ENCODE measurements around the gene IQCM. TPM values are rescaled to one million over a fixed set of nuclear protein-coding genes. Genes with fewer than 3 reads are reported as not detected.

Gene IQCM
- total RNA-seq, 1 experiment from 2014 or later: 0.11 TPM

GRCh38 chr4:149719806-149720205 is 95.8 kb downstream of the IQCM start:
- ChIA-PET POLR2A (interaction anchor here (0.6 kb wide), 1 partner anchor 39 kb away, joined by 3 read pairs; no protein-coding TSS in a partner anchor), CTCF (no interaction called here)
- DNase-seq (ENCODE audit: low spot score): no peak
- Mint-ChIP-seq H3K4me1 (no peaks in the 10 kb centered on the region), H3K4me3 (no peak overlapping the region), H3K27ac (no peak overlapping the region), H3K27me3 (ENCODE audit: low read depth) (no peaks in the 10 kb centered on the region), H3K9me3 (peaks cover 8% of the 10 kb centered on the region), H3K36me3 (peaks cover 3% of the 10 kb centered on the region; the same call in 1 of the 2 replicates)
- no peak for ATAC-seq
- TF ChIP-seq, protein P1, sequence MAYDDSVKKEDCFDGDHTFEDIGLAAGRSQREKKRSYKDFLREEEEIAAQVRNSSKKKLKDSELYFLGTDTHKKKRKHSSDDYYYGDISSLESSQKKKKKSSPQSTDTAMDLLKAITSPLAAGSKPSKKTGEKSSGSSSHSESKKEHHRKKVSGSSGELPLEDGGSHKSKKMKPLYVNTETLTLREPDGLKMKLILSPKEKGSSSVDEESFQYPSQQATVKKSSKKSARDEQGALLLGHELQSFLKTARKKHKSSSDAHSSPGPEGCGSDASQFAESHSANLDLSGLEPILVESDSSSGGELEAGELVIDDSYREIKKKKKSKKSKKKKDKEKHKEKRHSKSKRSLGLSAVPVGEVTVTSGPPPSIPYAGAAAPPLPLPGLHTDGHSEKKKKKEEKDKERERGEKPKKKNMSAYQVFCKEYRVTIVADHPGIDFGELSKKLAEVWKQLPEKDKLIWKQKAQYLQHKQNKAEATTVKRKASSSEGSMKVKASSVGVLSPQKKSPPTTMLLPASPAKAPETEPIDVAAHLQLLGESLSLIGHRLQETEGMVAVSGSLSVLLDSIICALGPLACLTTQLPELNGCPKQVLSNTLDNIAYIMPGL (CRISPR knock-in tag; IDR thresholded peaks at IDR 0.05): no peak
- TF ChIP-seq SP1 (CRISPR knock-in tag; conservative IDR thresholded peaks at IDR 0.05): no peak
- TF ChIP-seq ESRRA (CRISPR knock-in tag; IDR thresholded peaks at IDR 0.05; ENCODE audit: borderline replicate concordance): no peak
- TF ChIP-seq MYBL2 (CRISPR knock-in tag; IDR thresholded peaks at IDR 0.05): no peak
- no peak for TF ChIP-seq GRHL2 (CRISPR knock-in tag; IDR thresholded peaks at IDR 0.05; ENCODE audit: insufficient replicate concordance, severe bottlenecking)
- no peak for TF ChIP-seq MXD4 (CRISPR knock-in tag; IDR thresholded peaks at IDR 0.05; ENCODE audit: borderline replicate concordance)
- no peak for TF ChIP-seq RELA (CRISPR knock-in tag; IDR thresholded peaks at IDR 0.05; ENCODE audit: borderline replicate concordance)
- TF ChIP-seq, protein P2, sequence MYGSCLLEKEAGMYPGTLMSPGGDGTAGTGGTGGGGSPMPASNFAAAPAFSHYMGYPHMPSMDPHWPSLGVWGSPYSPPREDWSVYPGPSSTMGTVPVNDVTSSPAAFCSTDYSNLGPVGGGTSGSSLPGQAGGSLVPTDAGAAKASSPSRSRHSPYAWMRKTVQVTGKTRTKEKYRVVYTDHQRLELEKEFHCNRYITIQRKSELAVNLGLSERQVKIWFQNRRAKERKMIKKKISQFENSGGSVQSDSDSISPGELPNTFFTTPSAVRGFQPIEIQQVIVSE (CRISPR knock-in tag; IDR thresholded peaks at IDR 0.05; ENCODE audit: borderline replicate concordance): no peak
- TF ChIP-seq ZBTB21 (CRISPR knock-in tag; IDR thresholded peaks at IDR 0.05; ENCODE audit: borderline replicate concordance): no peak

DNA sequence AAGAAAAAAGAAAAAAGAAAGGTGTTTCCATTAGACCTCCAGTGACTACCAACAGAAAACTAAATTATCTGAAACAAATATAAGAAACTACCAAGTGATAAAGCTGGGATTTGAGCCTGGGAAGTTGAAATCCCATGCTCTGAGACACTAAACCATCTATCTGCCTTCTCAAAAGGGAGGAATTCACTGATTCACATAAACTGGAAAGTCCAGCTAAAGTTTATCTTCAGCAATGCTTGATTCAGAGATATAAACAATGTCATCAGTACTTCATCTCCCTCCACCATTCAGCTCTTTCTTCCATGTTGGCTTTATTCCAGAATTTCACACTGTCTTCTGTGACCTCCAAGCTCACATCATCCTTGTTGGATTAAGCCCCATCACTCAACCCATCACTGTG is 96.3 kb downstream of the IQCM start:
- DNase-seq (ENCODE audit: low spot score): no peak
- Mint-ChIP-seq H3K9me3 (peaks cover 8% of the 10 kb centered on the region), H3K27me3 (ENCODE audit: low read depth) (no peaks in the 10 kb centered on the region), H3K36me3 (peaks cover 3% of the 10 kb centered on the region; the same call in 1 of the 2 replicates), H3K4me1 (no peaks in the 10 kb centered on the region), H3K4me3 (no peak overlapping the region), H3K27ac (no peak overlapping the region)
- CTCF ChIA-PET: no interaction called here
- POLR2A ChIA-PET: interaction anchor here (0.6 kb wide), 1 partner anchor 38 kb away, joined by 3 read pairs; no protein-coding TSS in a partner anchor
- no peak for ATAC-seq
- TF ChIP-seq, protein P3, sequence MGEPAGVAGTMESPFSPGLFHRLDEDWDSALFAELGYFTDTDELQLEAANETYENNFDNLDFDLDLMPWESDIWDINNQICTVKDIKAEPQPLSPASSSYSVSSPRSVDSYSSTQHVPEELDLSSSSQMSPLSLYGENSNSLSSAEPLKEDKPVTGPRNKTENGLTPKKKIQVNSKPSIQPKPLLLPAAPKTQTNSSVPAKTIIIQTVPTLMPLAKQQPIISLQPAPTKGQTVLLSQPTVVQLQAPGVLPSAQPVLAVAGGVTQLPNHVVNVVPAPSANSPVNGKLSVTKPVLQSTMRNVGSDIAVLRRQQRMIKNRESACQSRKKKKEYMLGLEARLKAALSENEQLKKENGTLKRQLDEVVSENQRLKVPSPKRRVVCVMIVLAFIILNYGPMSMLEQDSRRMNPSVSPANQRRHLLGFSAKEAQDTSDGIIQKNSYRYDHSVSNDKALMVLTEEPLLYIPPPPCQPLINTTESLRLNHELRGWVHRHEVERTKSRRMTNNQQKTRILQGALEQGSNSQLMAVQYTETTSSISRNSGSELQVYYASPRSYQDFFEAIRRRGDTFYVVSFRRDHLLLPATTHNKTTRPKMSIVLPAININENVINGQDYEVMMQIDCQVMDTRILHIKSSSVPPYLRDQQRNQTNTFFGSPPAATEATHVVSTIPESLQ (CRISPR knock-in tag; IDR thresholded peaks at IDR 0.05): no peak
- TF ChIP-seq OVOL2 (CRISPR knock-in tag; IDR thresholded peaks at IDR 0.05; ENCODE audit: borderline replicate concordance): no peak
- TF ChIP-seq TCF7 (CRISPR knock-in tag; IDR thresholded peaks at IDR 0.05; ENCODE audit: low read depth): no peak
- TF ChIP-seq, protein P4, sequence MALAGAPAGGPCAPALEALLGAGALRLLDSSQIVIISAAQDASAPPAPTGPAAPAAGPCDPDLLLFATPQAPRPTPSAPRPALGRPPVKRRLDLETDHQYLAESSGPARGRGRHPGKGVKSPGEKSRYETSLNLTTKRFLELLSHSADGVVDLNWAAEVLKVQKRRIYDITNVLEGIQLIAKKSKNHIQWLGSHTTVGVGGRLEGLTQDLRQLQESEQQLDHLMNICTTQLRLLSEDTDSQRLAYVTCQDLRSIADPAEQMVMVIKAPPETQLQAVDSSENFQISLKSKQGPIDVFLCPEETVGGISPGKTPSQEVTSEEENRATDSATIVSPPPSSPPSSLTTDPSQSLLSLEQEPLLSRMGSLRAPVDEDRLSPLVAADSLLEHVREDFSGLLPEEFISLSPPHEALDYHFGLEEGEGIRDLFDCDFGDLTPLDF (CRISPR knock-in tag; IDR thresholded peaks at IDR 0.05): no peak
- TF ChIP-seq NFYB (CRISPR knock-in tag; conservative IDR thresholded peaks at IDR 0.05; ENCODE audit: low read depth): no peak
- TF ChIP-seq ZNF423 (CRISPR knock-in tag; IDR thresholded peaks at IDR 0.05): no peak
- no peak for TF ChIP-seq JAZF1 (CRISPR knock-in tag; IDR thresholded peaks at IDR 0.05)
- no peak for TF ChIP-seq PRRX2 (CRISPR knock-in tag; IDR thresholded peaks at IDR 0.05)
- no peak for TF ChIP-seq SMAD3 (CRISPR knock-in tag; IDR thresholded peaks at IDR 0.05; ENCODE audit: borderline replicate concordance)
- TF ChIP-seq AFF4 (CRISPR knock-in tag; IDR thresholded peaks at IDR 0.05; ENCODE audit: borderline replicate concordance): no peak
- TF ChIP-seq NFE2L1 (CRISPR knock-in tag; IDR thresholded peaks at IDR 0.05): no peak
- TF ChIP-seq SMAD4 (CRISPR knock-in tag; IDR thresholded peaks at IDR 0.05): no peak
- TF ChIP-seq TP53 (CRISPR knock-in tag; IDR thresholded peaks at IDR 0.05): no peak
- TF ChIP-seq, protein P5, sequence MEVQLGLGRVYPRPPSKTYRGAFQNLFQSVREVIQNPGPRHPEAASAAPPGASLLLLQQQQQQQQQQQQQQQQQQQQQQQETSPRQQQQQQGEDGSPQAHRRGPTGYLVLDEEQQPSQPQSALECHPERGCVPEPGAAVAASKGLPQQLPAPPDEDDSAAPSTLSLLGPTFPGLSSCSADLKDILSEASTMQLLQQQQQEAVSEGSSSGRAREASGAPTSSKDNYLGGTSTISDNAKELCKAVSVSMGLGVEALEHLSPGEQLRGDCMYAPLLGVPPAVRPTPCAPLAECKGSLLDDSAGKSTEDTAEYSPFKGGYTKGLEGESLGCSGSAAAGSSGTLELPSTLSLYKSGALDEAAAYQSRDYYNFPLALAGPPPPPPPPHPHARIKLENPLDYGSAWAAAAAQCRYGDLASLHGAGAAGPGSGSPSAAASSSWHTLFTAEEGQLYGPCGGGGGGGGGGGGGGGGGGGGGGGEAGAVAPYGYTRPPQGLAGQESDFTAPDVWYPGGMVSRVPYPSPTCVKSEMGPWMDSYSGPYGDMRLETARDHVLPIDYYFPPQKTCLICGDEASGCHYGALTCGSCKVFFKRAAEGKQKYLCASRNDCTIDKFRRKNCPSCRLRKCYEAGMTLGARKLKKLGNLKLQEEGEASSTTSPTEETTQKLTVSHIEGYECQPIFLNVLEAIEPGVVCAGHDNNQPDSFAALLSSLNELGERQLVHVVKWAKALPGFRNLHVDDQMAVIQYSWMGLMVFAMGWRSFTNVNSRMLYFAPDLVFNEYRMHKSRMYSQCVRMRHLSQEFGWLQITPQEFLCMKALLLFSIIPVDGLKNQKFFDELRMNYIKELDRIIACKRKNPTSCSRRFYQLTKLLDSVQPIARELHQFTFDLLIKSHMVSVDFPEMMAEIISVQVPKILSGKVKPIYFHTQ (CRISPR knock-in tag; IDR thresholded peaks at IDR 0.05): no peak
- TF ChIP-seq ETV6 (CRISPR knock-in tag; IDR thresholded peaks at IDR 0.05): no peak
- no peak for TF ChIP-seq IRF2 (CRISPR knock-in tag; IDR thresholded peaks at IDR 0.05; ENCODE audit: borderline replicate concordance, low read depth)
